Stimulated activated CD8-positive, alpha-beta memory T cell treated with anti-CD3 and anti-CD28 coated beads, Interleukin-7, amount 100 ng/mL, for 24 hours (primary cell): ENCODE results near the gene SLC8B1.

Experiments used
- DNase-seq: peaks from one replicate; pipeline ENCODE4 v3.0.0-alpha.2; 2020; ENCODE audit warnings: low read depth

SLC8B1 gene

GRCh38 chr12:113292547-113292946, 42.4 kb downstream of the SLC8B1 start:
- no peak for DNase-seq

DNA sequence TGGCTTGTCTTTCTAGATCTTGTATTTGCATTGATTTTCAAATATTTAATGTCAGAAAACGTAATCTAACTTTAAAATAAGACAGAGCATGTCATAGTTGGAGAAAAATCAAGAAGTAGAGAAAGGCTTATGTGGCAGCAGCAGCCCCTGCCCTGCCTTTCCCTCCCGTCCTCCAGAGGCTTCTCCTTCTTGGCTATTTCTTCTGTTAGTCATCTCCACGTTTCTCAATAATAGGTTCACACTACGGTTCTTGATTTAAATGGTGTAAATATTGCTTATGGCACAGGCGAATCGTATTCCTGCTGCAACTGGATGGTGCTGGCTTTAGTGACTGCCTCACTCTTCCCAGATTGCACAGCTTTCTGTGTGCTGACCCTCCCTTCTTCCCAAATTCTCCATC, 42.8 kb downstream of the SLC8B1 start:
- DNase-seq = no peak

DNA sequence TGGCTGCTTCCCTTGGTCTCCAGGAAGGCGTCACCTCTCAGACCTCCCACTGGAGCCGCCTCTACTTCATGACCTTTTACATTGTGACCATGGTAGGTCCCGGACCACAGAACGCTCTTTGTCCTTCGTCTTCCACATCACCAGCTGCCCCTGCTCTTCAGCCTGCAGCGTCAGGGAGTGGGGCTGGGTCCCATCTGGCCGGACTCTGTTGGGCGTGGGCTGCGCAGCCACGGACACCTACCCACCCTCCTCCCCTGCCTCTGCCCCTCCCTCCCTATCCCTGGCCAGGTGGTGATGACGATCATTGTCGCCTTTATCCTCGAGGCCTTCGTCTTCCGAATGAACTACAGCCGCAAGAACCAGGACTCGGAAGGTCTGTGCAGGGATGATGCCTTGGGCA, 43.3 kb downstream of the SLC8B1 start:
- no peak for DNase-seq

DNA sequence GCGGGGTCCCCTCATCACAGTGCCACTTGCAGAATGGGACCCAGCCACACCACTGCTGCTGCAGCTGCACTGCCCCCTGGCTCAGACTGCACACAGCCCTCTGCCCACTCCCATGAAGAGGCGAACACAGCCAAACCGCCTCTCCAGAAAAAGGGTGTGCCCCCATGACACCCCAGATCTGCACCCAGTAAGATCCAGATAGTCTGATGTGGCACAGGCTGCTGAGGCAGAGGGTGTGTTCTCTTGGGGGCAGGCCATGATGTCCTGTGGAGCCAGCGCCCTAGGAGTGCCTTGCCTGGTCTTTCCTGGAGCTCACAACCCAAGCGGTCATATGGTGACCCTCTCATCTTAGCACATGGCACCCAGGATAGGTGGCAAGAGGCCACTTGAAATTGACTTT, 44.4 kb downstream of the SLC8B1 start:
- no peak for DNase-seq

DNA sequence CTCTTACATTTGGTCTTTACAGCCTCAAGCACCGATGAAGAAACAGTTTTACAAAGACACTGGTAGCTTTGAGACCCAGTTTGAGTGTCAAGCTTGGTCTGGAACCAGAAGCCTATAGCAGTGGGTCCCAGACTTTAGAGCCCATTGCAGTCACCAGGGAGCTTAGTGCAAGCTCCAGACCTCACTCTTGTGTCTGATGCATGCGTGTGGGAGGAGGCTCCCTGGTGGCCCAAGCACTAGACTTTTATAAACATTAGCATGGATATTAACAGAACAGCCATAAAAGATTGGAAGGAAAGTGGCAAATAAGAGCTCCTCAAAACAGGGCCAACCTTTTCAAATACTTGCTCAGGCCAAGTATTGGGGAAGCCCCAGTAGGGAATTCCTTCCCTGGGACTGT, 45.5 kb downstream of the SLC8B1 start:
- DNase-seq = no peak

DNA sequence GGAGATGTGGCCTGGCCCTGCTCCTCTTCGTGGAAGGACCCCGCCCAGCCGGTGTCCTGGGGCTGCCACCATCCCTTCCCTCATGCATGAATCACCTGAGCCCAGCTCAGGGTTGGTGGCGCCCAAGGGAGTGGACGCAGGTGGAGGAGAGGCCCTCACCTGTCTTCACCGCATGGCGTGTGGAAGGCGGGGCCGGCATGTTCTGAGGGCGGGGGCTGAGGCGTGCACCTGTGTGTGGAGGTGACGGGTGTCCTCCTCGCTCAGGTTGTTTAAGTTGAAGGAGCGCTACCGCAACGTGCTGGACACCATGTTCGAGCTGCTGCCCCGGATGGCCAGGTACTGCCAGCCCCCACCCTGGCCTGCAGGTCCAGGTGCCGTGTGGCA, 47.0 kb downstream of the SLC8B1 start:
- DNase-seq = no peak

GRCh38 chr12:113287146-113287898, 47.6 kb downstream of the SLC8B1 start:
- no peak for DNase-seq

GRCh38 chr12:113286712-113287111, 48.2 kb downstream of the SLC8B1 start:
- DNase-seq = no peak

- DNase-seq = no peak
These were observed 49.0 kb downstream of the SLC8B1 start for GRCh38 chr12:113285679-113286610.

DNA sequence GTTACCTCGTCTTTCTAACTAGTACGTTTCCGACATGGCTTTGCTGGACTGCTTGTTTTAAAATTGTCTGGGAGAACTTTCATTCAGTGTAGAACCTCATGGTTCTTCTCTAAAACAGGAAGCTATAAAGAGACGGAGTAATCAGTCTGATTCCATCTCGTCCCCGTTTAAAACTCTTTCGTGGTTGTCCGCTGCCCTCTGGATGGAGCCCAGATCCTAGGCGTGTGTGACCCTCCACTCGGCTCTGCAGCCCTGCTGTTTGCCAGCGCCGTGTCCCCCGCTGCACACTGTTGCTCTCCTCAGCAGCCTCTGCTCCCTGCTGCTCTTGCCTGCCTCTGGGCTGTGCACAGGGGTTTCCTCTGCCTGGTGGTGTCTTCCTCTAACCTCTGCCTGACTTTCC, 50.2 kb downstream of the SLC8B1 start:
- DNase-seq = no peak

DNA sequence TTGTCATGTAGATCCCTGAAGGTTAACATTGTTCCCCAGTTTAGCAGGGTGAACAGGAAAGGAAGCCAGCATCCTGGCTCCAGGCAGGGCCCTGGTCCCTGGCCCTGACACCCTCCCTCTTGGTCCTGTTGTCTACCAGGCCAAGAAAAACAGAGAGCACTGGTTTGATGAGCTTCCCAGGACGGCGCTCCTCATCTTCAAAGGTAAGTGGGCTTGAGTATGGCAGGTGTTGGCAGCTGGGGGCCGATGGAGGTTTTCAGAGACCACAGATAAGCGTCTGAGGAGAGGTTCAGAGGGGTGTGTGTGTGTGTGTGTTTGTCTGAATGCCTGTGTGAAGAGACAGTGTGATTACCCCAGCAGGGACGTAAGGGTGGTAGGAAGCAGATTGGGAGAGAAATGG, 56.3 kb downstream of the SLC8B1 start:
- no peak for DNase-seq

GRCh38 chr12:113278141-113278540, 56.8 kb downstream of the SLC8B1 start:
- no peak for DNase-seq

DNA sequence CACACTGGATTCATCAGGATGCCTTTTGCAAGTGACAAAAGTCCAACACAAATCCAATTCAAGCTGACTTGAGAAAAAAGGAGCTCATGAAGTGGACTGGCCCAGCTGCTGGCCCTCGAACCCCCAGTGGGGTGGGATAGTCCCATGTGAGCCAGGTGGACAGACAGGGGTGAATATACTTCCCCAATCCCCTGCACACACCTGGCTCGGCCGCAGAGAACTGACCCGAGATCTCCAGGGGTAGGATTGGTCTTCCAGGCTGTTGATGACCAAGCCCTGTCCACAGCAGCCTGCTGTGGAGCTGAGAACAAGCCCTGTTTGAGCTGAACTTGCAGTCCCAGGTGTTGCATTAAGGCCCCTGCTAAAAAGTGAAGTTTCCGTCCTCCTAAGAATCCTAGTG, 57.4 kb downstream of the SLC8B1 start:
- no peak for DNase-seq

DNA sequence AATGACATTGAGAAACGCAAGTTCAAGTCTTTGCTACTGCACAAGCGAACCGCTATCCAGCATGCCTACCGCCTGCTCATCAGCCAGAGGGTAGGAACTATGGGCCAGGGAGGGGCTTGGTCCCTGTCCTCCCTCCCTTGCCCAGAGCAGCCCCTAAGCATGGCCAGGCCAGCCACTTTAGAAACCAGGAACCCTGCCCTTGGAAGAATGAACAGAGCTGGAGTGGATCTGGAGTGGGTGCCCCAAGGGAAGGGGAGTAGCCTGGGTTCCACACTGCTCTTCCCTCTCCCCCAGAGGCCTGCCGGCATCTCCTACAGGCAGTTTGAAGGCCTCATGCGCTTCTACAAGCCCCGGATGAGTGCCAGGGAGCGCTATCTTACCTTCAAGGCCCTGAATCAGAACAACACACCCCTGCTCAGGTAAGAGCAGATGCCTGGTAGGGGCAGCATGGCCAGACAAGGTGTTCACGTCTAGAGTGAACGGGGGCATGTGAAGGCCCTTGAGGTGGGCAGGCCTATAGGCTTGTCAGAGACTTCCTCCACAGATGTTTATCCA, 57.9 kb downstream of the SLC8B1 start:
- no peak for DNase-seq

- no peak for DNase-seq
These were observed 58.6 kb downstream of the SLC8B1 start for GRCh38 chr12:113276306-113276705.

GRCh38 chr12:113274848-113275247, 60.1 kb downstream of the SLC8B1 start:
- no peak for DNase-seq

DNA sequence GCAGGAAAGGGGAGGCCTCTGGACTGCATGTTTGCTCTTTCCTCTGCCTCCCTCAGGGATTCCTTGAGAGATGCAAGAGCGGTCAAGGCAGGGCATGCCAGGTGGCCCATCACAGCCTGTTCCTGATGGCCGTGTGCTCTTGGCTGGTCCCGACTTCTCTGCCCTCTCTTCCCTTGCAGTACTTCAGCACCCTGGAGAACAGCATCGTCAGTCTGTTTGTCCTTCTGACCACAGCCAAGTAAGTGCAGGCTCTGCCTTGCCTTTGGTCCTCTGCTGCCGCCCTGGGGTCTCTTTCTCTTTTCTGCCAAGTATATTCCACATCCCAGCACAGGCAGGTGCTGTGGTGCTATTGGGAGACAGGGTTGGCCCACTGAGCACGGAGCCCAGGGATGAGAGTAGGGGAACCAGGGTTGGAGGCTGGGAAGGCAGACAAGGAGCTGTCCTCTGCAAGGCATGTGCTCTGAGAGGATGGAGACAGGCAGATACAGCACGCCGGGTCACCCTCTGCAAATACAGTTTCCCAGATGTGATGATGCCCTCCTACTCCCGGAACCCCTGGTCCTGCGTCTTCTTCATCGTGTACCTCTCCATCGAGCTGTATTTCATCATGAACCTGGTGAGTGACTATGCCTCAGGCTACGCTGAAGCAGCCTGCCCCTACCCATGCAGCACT, 61.7 kb downstream of the SLC8B1 start:
- no peak for DNase-seq

- DNase-seq = no peak
These were observed 62.9 kb downstream of the SLC8B1 start for GRCh38 chr12:113271853-113272561.

DNA sequence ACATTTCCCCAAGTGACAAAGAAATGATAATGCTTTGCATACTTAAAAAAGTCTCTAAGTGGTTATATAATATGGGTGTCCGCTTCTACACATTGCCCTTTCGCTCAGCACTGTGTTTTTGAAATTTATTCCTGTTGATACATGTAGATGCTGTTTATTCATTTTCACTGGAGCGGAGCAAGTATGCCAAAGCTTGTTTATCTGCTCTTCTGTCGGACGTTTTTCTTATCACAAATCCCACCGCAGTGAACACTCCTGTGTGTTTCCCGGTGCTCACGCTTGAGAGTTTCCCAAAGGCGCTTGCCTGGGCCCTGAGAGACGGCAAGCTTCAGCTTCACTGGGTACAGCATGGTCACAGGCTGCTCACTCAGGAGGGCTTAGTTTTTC, 63.5 kb downstream of the SLC8B1 start:
- DNase-seq = no peak

- no peak for DNase-seq
These were observed 64.2 kb downstream of the SLC8B1 start for GRCh38 chr12:113270709-113271009.

DNA sequence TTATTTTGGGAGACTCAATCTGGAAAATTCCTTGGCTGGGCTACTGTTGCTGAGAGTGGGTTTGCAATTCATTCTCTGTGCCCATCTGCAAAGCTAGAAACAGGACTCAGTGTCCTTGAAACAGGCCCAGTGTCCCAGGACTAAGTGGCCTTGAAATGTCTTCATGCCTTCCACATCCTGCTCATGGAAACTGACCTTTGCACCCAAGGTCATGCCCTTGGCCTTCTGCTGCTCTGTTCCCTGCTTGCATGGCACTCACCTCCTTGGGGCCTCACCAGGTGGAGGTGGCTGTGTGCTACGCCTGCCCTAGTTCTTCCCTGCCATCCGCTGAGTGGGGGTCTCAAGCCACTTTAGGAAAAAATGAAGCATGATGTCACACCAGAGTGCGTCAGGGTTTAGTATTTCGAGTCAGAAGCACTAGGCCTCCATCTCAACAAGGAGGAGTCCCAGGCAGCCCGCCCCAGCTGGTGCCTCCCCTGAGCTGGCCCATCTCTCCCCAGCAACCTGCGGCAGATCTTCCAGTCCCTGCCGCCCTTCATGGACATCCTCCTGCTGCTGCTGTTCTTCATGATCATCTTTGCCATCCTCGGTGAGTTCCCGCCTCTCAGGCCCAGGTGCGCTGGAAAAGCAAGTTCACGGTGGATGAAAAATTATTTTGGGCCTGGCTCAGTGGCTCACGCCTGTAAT, 65.5 kb downstream of the SLC8B1 start:
- DNase-seq = no peak
